ENCODE data around the gene MTOR.

DNA sequence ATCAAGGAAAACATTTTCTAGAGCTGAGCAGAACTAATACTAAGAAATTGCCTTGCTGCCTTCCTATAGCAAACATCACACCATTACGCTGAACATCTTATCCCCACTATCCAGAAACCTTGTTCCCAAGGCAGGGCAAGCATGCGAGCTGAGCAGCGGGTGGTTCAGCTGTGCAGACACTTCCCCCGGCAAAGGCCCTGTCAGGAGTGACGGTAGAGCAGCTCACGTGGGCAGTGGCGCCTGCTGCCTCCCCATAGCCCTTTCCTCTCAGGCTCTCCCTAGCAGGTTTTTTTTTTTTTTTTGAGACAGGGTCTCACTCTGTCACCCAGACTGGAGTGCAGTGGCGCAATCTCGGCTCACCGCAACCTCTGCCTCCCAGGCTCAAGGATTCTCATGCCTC, 86.9 kb downstream of the MTOR start:
- TF ChIP-seq POU2F2 (IDR thresholded peaks at IDR 0.05; ENCODE audit: low read depth, low read length), result no peak
- no peak for TF ChIP-seq POLR2AphosphoS5 (IDR thresholded peaks at IDR 0.05; ENCODE audit: low read depth, low read length)
- no peak for TF ChIP-seq POLR2A (IDR thresholded peaks at IDR 0.05; ENCODE audit: low read depth, low read length)
- no peak for TF ChIP-seq TAF1 (IDR thresholded peaks at IDR 0.05; ENCODE audit: low read depth, low read length)
- no peak for TF ChIP-seq SPI1 (IDR thresholded peaks at IDR 0.05; ENCODE audit: low read depth, low read length)
